Measurements from ENCODE around the gene TMCC1.

- TF ChIP-seq, protein P1, sequence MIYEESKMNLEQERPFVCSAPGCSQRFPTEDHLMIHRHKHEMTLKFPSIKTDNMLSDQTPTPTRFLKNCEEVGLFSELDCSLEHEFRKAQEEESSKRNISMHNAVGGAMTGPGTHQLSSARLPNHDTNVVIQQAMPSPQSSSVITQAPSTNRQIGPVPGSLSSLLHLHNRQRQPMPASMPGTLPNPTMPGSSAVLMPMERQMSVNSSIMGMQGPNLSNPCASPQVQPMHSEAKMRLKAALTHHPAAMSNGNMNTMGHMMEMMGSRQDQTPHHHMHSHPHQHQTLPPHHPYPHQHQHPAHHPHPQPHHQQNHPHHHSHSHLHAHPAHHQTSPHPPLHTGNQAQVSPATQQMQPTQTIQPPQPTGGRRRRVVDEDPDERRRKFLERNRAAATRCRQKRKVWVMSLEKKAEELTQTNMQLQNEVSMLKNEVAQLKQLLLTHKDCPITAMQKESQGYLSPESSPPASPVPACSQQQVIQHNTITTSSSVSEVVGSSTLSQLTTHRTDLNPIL (CRISPR knock-in tag; IDR thresholded peaks at IDR 0.05; ENCODE audit: low read depth): no peak
- TF ChIP-seq OSR1 (CRISPR knock-in tag; IDR thresholded peaks at IDR 0.05) (no peak), ZFP3 (CRISPR knock-in tag; IDR thresholded peaks at IDR 0.05) (no peak), ISL1 (CRISPR knock-in tag; IDR thresholded peaks at IDR 0.05) (no peak), ZC3H10 (CRISPR knock-in tag; IDR thresholded peaks at IDR 0.05) (no peak), ARNTL (CRISPR knock-in tag; IDR thresholded peaks at IDR 0.05; ENCODE audit: borderline replicate concordance, low read depth) (no peak)
- TF ChIP-seq, protein P2, sequence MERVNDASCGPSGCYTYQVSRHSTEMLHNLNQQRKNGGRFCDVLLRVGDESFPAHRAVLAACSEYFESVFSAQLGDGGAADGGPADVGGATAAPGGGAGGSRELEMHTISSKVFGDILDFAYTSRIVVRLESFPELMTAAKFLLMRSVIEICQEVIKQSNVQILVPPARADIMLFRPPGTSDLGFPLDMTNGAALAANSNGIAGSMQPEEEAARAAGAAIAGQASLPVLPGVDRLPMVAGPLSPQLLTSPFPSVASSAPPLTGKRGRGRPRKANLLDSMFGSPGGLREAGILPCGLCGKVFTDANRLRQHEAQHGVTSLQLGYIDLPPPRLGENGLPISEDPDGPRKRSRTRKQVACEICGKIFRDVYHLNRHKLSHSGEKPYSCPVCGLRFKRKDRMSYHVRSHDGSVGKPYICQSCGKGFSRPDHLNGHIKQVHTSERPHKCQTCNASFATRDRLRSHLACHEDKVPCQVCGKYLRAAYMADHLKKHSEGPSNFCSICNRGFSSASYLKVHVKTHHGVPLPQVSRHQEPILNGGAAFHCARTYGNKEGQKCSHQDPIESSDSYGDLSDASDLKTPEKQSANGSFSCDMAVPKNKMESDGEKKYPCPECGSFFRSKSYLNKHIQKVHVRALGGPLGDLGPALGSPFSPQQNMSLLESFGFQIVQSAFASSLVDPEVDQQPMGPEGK (CRISPR knock-in tag; IDR thresholded peaks at IDR 0.05; ENCODE audit: borderline replicate concordance): no peak
Observed at GRCh38 chr3:129940086-129940485, 46.6 kb upstream of the TMCC1 start.
